Kidney epithelial cell (primary cell): ENCODE data around the gene TES. TPM values are rescaled to one million over a fixed set of nuclear protein-coding genes. Genes with fewer than 3 reads are reported as not detected.

Source experiments
- DNase-seq: peaks from one replicate; pipeline ENCODE4 v3.0.0-alpha.2; 2010; ENCODE audit warnings: low read depth
- H3K27me3 ChIP-seq: 2 replicates; pipeline ENCODE4 v1.6.0; 2011; ENCODE audit warnings: low read length; ENCODE audit not compliant: control insufficient read depth, insufficient read depth
- H3K36me3 ChIP-seq: 2 replicates; pipeline ENCODE4 v1.5.1; 2011; ENCODE audit warnings: low read length; ENCODE audit not compliant: control insufficient read depth, insufficient read depth
- H3K4me3 ChIP-seq: 2 replicates; pipeline ENCODE4 v1.5.1; 2011; ENCODE audit warnings: low read depth, mild to moderate bottlenecking, control low read depth, low read length
- total RNA-seq: library from RNA; depleted of rRNA; stranded (reverse); fragments of >200 nt; gene quantifications from 2 replicates; pipeline ENCODE4 v1.2.3, GENCODE V29; 2015
- TF ChIP-seq, protein P1 (sequence below): IDR thresholded peaks from 2 replicates; pipeline ENCODE4 v1.5.1; 2011; ENCODE audit warnings: mild to moderate bottlenecking, moderate library complexity, low read length, control low read depth, inconsistent platforms; ENCODE audit not compliant: insufficient read depth, poor library complexity, severe bottlenecking

The TES gene
- total RNA-seq, 1 donor from 2014 or later = 282 TPM

DNA sequence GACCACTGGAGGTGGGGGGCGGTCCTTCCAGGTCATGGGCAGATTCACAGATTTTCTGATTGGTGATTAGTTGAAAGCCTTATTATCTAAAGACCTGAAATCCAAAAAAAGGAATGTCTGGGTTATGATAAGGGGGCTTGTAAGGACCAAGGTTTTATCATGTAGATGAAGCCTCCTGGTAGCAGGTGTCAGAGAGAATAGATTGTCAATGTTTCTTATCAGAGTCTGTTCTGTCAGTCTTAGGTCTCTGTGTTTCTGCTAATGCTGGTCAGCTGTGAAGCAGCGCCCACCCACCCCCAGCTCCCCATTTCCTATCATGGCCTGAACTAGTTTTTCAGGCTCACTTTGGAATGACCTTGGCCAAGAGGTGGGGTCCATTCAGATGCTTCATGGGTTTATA is 21.2 kb downstream of the TES start:
- DNase-seq = no peak
- Histone ChIP-seq H3K4me3 (no peak overlapping the region), H3K36me3 (no peaks in the 10 kb centered on the region), H3K27me3 (no peaks in the 10 kb centered on the region)
- TF ChIP-seq, protein P1, sequence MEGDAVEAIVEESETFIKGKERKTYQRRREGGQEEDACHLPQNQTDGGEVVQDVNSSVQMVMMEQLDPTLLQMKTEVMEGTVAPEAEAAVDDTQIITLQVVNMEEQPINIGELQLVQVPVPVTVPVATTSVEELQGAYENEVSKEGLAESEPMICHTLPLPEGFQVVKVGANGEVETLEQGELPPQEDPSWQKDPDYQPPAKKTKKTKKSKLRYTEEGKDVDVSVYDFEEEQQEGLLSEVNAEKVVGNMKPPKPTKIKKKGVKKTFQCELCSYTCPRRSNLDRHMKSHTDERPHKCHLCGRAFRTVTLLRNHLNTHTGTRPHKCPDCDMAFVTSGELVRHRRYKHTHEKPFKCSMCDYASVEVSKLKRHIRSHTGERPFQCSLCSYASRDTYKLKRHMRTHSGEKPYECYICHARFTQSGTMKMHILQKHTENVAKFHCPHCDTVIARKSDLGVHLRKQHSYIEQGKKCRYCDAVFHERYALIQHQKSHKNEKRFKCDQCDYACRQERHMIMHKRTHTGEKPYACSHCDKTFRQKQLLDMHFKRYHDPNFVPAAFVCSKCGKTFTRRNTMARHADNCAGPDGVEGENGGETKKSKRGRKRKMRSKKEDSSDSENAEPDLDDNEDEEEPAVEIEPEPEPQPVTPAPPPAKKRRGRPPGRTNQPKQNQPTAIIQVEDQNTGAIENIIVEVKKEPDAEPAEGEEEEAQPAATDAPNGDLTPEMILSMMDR = no peak

- Histone ChIP-seq H3K36me3 (no peaks in the 10 kb centered on the region), H3K27me3 (no peaks in the 10 kb centered on the region), H3K4me3 (no peak overlapping the region)
- no peak for DNase-seq
- TF ChIP-seq, protein P1 = no peak
Observed at GRCh38 chr7:116231949-116232348, 21.6 kb downstream of the TES start.

GRCh38 chr7:116232350-116232749 is 22.0 kb downstream of the TES start:
- Histone ChIP-seq H3K4me3 (no peak overlapping the region), H3K36me3 (no peaks in the 10 kb centered on the region), H3K27me3 (no peaks in the 10 kb centered on the region)
- TF ChIP-seq, protein P1 = no peak
- DNase-seq = no peak

- TF ChIP-seq, protein P1 = no peak
- H3K27me3 ChIP-seq = no peaks in the 10 kb centered on the region
- no peak for DNase-seq
- no peaks in the 10 kb centered on the region for H3K36me3 ChIP-seq
- no peak overlapping the region for H3K4me3 ChIP-seq
Observed at GRCh38 chr7:116232920-116233319, 22.6 kb downstream of the TES start.

DNA sequence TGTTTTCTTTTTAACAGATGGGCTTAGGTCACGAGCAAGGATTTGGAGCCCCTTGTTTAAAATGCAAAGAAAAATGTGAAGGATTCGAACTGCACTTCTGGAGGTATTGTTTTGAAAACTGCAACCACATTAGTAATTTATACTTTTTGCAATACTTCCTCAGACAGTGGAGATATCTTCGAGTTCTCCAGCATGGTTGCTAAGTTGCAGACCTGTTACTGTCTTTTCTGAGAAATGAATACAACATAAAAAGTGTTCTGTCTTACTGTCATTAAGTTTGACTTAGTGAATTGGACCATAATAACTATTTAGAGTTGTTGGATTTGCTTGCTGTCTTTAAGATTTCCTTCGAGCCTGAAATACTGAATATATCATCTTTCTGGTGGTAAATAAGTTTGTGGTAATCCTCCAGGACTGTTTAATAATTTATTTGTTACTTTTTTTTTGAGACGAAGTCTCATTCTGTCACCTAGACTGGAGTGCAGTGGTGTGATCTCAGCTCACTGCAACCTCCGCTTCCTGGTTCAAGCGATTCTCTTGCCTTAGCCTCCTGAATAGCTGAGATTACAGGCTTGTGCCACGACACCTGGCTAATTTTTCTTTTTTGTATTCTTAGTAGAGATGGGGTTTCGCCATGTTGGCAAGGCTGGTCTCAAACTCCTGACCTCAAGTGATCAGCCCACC is 24.3 kb downstream of the TES start:
- DNase-seq = no peak
- no peaks in the 10 kb centered on the region for H3K27me3 ChIP-seq
- no peak overlapping the region for H3K4me3 ChIP-seq
- TF ChIP-seq, protein P1 = no peak
- H3K36me3 ChIP-seq = no peaks in the 10 kb centered on the region

GRCh38 chr7:116235380-116235779 is 25.0 kb downstream of the TES start:
- H3K36me3 ChIP-seq = no peaks in the 10 kb centered on the region
- TF ChIP-seq, protein P1 = no peak

More at GRCh38 chr7:116235380-116235779, 25.0 kb downstream of the TES start:
- DNase-seq = no peak
- Histone ChIP-seq H3K4me3 (no peak overlapping the region), H3K27me3 (no peaks in the 10 kb centered on the region)
